Metanephros (tissue), 1 donor: ENCODE measurements around the gene UNC13C. TPM values are rescaled to one million over a fixed set of nuclear protein-coding genes. Genes with fewer than 3 reads are reported as not detected.

ENCODE experiments used
- total RNA-seq: library from RNA; depleted of rRNA; stranded (reverse); fragments of >200 nt; gene quantifications from one replicate; pipeline ENCODE4 v1.2.3, GENCODE V29; 2014

Gene UNC13C
- 21.1 TPM for total RNA-seq

GRCh38 chr15:53978253-53978906 is at the start of gene UNC13C:
UNC13C (plus strand) TSS chr15:53978441; CDS start chr15:54012904, 34,463 bp downstream.

Other genes with a start within 250 kb of the UNC13C start
- 48.2 TPM for gene WDR72, start 218.8 kb upstream of the UNC13C start, total RNA-seq